HG03571 (cell line): Measurements from ENCODE around the gene C9orf43.
"Not testable (repeated sequence)": the region's sequence is repeated elsewhere in the genome, so short reads cannot be mapped to it uniquely, and the experiment has no call there.

Experiments used
- ATAC-seq: cut with Tn5 transposase; IDR thresholded peaks from one replicate; pipeline ENCODE4 v1.9.1; 2021; ENCODE audit not compliant: unreplicated experiment

C9orf43 gene

GRCh38 chr9:113410207-113410864 is at the start of gene C9orf43, which contains the start of gene POLE3:
TSS of gene C9orf43 (plus strand) at chr9:113410747. CDS start at chr9:113413494, 2,747 bp downstream.
TSS of gene POLE3 (minus strand) at chr9:113410675. CDS start at chr9:113410293, 382 bp downstream.
- ATAC-seq = peak; percentile 90

GRCh38 chr9:113361304-113362018 is 49.1 kb upstream of the C9orf43 start:
- no peak for ATAC-seq

DNA sequence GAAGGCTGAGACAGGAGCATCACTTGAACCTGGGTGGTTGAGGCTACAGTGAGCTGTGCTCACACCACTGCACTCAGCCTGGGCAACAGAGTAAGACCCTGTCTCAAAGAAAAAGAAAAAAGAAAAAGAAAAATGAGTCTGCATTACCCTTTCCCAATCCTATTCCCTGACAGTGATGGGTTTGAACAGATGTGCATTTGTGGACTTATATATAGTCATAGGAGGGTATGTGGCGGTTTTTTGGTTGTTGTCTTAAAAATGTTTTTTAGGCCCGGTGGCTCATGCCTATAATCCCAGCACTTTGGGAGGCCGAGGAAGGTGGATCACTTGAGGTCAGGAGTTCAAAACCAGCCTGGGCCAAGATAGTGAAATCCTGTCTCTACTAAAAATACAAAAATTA is 47.2 kb upstream of the C9orf43 start:
- no peak for ATAC-seq

GRCh38 chr9:113364951-113365350 is 45.6 kb upstream of the C9orf43 start:
- ATAC-seq = no peak

GRCh38 chr9:113365652-113366051 is 44.9 kb upstream of the C9orf43 start:
- ATAC-seq = not testable (repeated sequence)

DNA sequence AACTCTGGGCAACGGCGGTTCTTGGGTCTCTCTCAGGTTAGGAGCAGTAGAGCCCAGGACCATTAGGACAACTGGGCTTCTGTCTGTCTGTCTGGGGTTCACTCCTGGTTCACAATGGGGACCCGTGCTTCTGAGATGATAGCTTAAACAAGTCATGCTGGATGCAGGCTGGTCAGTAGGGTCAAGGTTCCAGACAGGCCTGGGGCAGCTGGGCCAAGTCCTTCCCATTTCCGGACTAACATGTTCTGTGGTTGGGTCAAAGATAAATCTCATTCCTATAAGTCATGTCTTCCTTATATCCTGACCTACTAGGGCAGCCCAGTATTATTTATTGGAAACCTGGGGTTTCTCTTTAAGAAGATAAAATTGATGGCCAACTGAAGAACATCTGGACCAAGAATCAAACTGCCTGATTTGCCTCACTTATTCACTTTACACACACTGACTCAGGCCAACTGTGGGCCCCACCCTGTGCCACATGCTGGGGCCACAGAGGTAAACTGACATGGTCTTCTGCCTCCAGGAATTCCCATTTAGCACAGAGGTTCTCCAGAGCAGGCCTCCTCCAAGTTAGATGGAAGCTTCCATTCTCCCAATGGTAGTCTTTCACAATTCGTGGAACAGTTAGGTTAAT is 42.1 kb upstream of the C9orf43 start:
- ATAC-seq = no peak

DNA sequence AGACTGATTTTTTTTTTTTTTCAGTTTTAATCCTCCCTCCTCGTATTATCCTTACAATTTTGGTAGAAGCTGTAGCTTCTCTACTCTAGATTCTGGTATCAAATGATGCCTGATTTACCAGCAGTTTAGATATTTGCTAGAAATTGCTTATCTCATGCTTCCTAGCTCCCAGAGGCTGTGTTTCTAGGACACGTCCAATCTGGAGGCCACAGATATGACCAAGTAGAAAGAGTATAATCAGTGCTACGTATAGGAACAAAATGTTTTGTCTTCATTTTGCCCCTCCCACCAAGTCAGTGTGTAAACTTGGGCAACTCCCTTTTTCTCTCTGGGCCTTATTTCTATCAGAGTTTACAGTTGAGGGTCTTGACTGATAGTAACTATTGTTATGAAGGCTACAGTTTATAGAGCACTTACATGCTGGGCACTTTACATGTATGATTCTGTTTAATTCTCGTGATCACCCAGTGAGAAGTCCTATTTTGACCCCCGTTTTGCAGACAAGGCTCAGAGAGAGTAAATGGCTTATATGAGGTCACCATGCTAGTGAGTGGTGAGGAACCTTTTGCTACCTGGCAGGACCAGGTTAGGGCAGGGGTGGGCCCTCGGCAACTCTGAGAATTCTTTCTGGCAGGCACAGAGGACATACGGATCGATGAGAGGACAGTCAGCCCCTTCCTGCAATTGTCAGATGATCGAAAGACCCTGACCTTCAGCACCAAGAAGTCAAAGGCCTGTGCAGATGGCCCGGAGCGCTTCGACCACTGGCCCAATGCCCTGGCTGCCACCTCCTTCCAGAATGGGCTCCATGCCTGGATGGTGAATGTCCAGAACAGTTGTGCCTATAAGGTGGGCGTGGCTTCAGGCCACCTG is 41.3 kb upstream of the C9orf43 start:
- ATAC-seq = no peak

DNA sequence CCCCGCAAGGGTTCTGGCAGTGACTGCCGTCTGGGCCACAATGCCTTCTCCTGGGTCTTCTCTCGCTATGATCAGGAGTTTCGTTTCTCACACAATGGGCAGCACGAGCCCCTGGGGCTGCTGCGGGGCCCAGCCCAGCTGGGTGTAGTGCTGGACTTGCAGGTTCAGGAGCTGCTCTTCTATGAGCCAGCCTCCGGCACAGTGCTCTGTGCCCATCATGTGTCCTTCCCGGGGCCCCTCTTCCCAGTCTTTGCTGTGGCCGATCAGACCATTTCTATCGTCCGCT is 40.7 kb upstream of the C9orf43 start:
- ATAC-seq = no peak

DNA sequence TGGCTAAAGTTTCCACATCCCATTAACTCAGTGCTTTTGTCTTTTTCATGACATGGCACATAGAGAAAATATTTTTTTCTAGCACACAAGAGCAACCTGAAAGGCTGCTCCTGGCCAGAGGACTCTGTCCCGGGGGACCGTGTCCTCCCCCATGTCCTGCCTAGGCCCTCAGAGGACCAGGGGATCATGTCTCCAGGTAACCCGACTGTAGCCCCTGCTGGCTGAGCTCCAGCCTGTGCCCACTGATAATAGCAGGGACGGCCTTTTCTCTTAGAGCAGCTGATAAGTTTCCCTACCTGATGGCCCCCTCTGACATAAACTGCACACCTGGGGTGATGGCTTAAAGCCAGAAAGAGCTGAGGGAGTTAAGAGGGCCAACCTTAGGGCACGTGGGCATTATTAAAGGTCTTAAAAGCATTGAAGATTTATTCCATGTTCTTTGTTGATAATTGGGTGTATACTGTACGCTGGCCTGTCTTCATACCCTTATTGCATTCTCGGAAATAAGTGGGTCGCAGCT is 39.7 kb upstream of the C9orf43 start:
- no peak for ATAC-seq

- no peak for ATAC-seq
These were observed 38.5 kb upstream of the C9orf43 start for GRCh38 chr9:113372059-113372458.

- ATAC-seq = no peak
These were observed 37.3 kb upstream of the C9orf43 start for GRCh38 chr9:113373256-113373655.

GRCh38 chr9:113373676-113374392 is 36.7 kb upstream of the C9orf43 start:
- ATAC-seq = no peak

DNA sequence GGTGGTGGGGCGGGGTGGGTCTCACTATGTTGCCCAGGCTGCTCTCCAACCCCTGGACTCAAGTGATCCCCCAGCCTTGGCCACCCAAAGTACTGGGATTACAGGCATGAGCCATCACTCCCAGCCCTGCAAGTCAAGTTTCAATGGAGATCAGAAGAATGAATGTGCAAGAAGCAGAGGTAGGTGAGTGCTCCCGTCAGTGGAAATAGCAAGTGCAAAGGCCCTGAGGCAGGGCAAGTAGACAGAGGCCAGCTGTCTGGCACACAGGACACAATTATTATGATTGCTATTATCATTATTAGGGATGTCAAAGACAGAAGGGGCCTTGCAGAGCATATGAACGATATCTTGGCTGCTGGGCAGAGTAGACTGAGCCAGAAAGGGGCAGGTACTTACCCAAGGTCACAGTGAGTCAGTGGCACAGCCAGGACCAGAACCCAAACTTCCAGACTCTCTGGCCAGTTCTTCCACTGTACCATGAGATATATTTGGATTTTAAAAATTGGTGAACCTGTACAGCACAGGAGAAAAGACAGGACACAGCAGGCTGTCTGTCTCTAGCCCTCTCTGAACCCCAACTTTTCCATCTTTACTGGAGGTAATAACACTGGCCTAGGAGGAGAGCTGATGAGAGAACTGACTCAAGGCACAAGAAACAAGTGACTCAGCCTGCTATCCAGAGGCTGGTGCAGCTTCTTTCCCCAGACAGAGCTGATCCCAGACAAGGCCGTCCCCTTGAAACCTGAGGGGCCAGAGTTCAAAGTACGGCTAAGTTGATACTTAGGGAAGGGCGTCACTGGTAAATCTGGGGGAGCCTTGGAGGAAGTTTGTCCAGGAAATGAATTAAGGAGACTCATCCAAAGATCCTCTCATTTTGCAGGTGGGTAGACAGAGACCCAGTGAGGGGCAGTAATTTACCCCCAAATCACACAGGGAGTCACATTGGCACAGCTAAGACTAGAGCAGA is 35.2 kb upstream of the C9orf43 start:
- ATAC-seq = no peak

DNA sequence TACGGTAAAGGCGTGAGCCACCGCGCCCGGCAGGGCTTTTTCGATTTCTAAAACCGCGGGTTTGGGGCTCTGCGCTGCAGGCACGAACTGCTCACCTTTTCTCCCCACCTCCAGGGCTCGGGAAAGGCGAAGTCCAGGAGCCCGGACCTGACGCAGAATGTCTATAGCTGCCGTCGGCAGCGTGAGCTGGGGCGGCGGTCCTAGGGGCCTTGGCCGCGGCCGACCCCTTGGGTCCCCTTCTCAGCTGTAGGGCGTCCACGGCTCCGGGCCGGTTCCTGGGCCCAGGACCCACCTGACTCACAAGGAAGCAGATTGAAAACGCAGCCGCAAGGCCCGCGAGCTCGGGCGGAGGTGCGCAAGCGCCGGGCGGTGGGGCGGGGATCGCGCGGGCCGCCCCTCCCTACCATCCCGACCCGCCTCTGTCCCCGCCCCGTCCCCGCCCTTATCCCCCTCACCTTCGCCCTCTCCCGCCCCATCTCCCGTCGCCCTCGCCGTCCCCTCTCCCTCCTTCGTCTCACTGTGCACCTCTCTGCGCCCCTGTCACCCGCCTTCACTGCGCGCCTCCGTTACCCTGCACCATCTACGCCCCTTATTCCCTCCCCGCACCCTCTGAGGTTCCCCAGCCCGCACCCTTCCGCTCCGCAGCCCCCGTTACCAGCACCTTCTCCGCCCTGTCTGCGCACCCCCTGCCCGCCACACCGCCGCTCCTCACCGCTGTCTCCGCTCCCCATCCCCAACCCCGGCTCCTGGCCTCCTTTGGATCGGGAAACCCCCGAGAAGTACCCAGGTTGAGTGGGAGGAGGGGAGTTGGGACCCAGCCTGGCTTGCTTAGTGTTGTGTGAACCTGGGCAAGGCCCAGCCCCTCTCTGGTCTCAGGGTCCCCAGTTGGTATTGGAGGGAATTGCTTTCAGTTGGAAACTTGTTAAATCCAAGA is 33.6 kb upstream of the C9orf43 start, which contains the start of gene HDHD3:
Gene HDHD3 (minus strand): TSS at position 353 of the 934 bp plus-strand sequence. CDS start 2,632 bp downstream, outside the sequence.
- peak; percentile 75 for ATAC-seq

DNA sequence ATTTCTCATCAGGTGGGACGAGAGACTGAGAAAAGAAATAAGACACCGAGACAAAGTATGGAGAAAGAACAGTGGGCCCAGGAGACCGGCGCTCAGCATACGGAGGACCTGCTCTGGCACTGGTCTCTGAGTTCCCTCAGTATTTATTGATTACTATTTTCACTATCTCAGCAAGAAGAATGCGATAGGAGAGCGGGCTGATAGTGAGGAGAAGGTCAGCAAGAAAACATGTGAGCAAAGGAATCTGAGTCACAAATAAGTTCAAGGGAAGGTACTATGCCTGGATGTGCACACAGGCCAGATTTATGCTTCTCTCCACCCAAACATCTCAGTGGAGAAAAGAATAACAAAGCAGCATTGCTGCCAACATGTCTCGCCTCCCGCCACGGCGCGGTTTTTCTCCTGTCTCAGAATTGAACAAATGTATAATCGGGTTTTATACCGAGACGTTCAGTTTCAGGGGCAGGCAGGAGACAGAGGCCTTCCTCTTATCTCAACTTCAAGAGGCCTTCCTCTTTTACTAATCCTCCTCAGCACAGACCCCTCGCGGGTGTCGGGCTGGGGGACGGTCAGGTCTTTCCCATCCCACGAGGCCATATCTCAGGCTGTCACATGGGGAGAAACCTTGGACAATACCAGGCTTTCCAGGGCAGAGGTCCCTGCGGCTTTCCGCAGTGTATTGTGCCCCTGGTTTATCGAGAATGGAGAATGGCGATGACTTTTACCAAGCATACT is 31.3 kb upstream of the C9orf43 start:
- not testable (repeated sequence) for ATAC-seq

- not testable (repeated sequence) for ATAC-seq
These were observed 30.7 kb upstream of the C9orf43 start for GRCh38 chr9:113379829-113380210.

- peak; percentile 73 for ATAC-seq
These were observed 29.6 kb upstream of the C9orf43 start for GRCh38 chr9:113380869-113381378.
